ENCODE measurements around the gene PDPK1. TPM values are rescaled to one million over a fixed set of nuclear protein-coding genes. Genes with fewer than 3 reads are reported as not detected.
A peak's percentile ranks its signal among the peaks of the same experiment; 100 is the strongest.
"Not testable (repeated sequence)": the region's sequence is repeated elsewhere in the genome, so short reads cannot be mapped to it uniquely, and the experiment has no call there.

Gene PDPK1
- total RNA-seq, 1 experiment from 2014 or later: 69.8 TPM

GRCh38 chr16:2632291-2632690 is 94.5 kb downstream of the PDPK1 start:
- POLR2A ChIA-PET; H3K4me1 Mint-ChIP-seq (ENCODE audit: low read depth, unreplicated experiment); H3K27me3 ChIP-seq (replicated peaks; ENCODE audit: control insufficient read depth, insufficient read depth, low read length); H3K4me1 ChIP-seq; H3K27ac Mint-ChIP-seq (ENCODE audit: unreplicated experiment); DNase-seq; intact Hi-C loops (cut with micrococcal nuclease; ENCODE audit: unreplicated experiment); BruUV-seq (replicated peaks); CTCF ChIA-PET; H3K4me3 Mint-ChIP-seq (ENCODE audit: unreplicated experiment); H3K4me3 ChIP-seq (ENCODE audit: low read depth, low read length); H3K9me3 Mint-ChIP-seq (ENCODE audit: unreplicated experiment); H3K36me3 Mint-ChIP-seq (ENCODE audit: insufficient read depth, unreplicated experiment); H3K36me3 ChIP-seq (ENCODE audit: control insufficient read depth, insufficient read depth, low read length); H3K27me3 Mint-ChIP-seq (ENCODE audit: insufficient read depth, unreplicated experiment); H3K9me3 ChIP-seq: not testable (repeated sequence)

GRCh38 chr16:2639071-2639721 is 101.4 kb downstream of the PDPK1 start:
- H3K27me3 Mint-ChIP-seq (ENCODE audit: insufficient read depth, unreplicated experiment); H3K27ac Mint-ChIP-seq (ENCODE audit: unreplicated experiment); intact Hi-C loops (cut with micrococcal nuclease; ENCODE audit: unreplicated experiment); H3K36me3 Mint-ChIP-seq (ENCODE audit: insufficient read depth, unreplicated experiment); H3K9me3 Mint-ChIP-seq (ENCODE audit: unreplicated experiment); CTCF ChIA-PET; H3K4me3 ChIP-seq (ENCODE audit: low read depth, low read length); H3K4me1 ChIP-seq; POLR2A ChIA-PET; H3K9me3 ChIP-seq; H3K4me3 Mint-ChIP-seq (ENCODE audit: unreplicated experiment); H3K27me3 ChIP-seq (replicated peaks; ENCODE audit: control insufficient read depth, insufficient read depth, low read length); BruUV-seq (replicated peaks); H3K4me1 Mint-ChIP-seq (ENCODE audit: low read depth, unreplicated experiment); H3K36me3 ChIP-seq (ENCODE audit: control insufficient read depth, insufficient read depth, low read length): not testable (repeated sequence)
- TF ChIP-seq CTCF (IDR thresholded peaks at IDR 0.05; ENCODE audit: insufficient read depth in 1 of 2, low read depth in 1 of 2, low read length in 1 of 2, severe bottlenecking in 1 of 2, unreplicated experiment in 1 of 2): peak; percentile 16 to 30
- DNase-seq: peak; percentile 71 to 75

GRCh38 chr16:2639722-2640072 is 101.9 kb downstream of the PDPK1 start:
- H3K4me3 Mint-ChIP-seq (ENCODE audit: unreplicated experiment); H3K4me3 ChIP-seq (ENCODE audit: low read depth, low read length); DNase-seq; CTCF ChIA-PET; intact Hi-C loops (cut with micrococcal nuclease; ENCODE audit: unreplicated experiment); H3K9me3 ChIP-seq; H3K4me1 Mint-ChIP-seq (ENCODE audit: low read depth, unreplicated experiment); H3K27me3 Mint-ChIP-seq (ENCODE audit: insufficient read depth, unreplicated experiment); H3K9me3 Mint-ChIP-seq (ENCODE audit: unreplicated experiment); H3K4me1 ChIP-seq; H3K27me3 ChIP-seq (replicated peaks; ENCODE audit: control insufficient read depth, insufficient read depth, low read length); H3K36me3 ChIP-seq (ENCODE audit: control insufficient read depth, insufficient read depth, low read length); H3K36me3 Mint-ChIP-seq (ENCODE audit: insufficient read depth, unreplicated experiment); POLR2A ChIA-PET; H3K27ac Mint-ChIP-seq (ENCODE audit: unreplicated experiment): not testable (repeated sequence)
- TSS peak; percentile 40 for BruUV-seq (replicated peaks)

- H3K27me3 ChIP-seq (replicated peaks; ENCODE audit: control insufficient read depth, insufficient read depth, low read length); POLR2A ChIA-PET; H3K4me1 ChIP-seq; H3K9me3 ChIP-seq; BruUV-seq (replicated peaks); intact Hi-C loops (cut with micrococcal nuclease; ENCODE audit: unreplicated experiment); H3K9me3 Mint-ChIP-seq (ENCODE audit: unreplicated experiment); H3K36me3 ChIP-seq (ENCODE audit: control insufficient read depth, insufficient read depth, low read length); H3K27ac Mint-ChIP-seq (ENCODE audit: unreplicated experiment); H3K4me3 ChIP-seq (ENCODE audit: low read depth, low read length); DNase-seq; H3K4me1 Mint-ChIP-seq (ENCODE audit: low read depth, unreplicated experiment); H3K36me3 Mint-ChIP-seq (ENCODE audit: insufficient read depth, unreplicated experiment); CTCF ChIA-PET; H3K27me3 Mint-ChIP-seq (ENCODE audit: insufficient read depth, unreplicated experiment); H3K4me3 Mint-ChIP-seq (ENCODE audit: unreplicated experiment): not testable (repeated sequence)
Measured at GRCh38 chr16:2642561-2642960, 104.7 kb downstream of the PDPK1 start.

- DNase-seq; H3K9me3 ChIP-seq; H3K4me1 ChIP-seq; H3K9me3 Mint-ChIP-seq (ENCODE audit: unreplicated experiment); H3K36me3 Mint-ChIP-seq (ENCODE audit: insufficient read depth, unreplicated experiment); H3K36me3 ChIP-seq (ENCODE audit: control insufficient read depth, insufficient read depth, low read length); BruUV-seq (replicated peaks); H3K27me3 ChIP-seq (replicated peaks; ENCODE audit: control insufficient read depth, insufficient read depth, low read length); H3K27ac Mint-ChIP-seq (ENCODE audit: unreplicated experiment); H3K4me3 Mint-ChIP-seq (ENCODE audit: unreplicated experiment); H3K4me1 Mint-ChIP-seq (ENCODE audit: low read depth, unreplicated experiment); CTCF ChIA-PET; H3K4me3 ChIP-seq (ENCODE audit: low read depth, low read length); intact Hi-C loops (cut with micrococcal nuclease; ENCODE audit: unreplicated experiment); POLR2A ChIA-PET; H3K27me3 Mint-ChIP-seq (ENCODE audit: insufficient read depth, unreplicated experiment): not testable (repeated sequence)
Measured at GRCh38 chr16:2644754-2645453, 107.1 kb downstream of the PDPK1 start.

GRCh38 chr16:2651268-2651871 is 113.5 kb downstream of the PDPK1 start:
- H3K9me3 Mint-ChIP-seq (ENCODE audit: unreplicated experiment); H3K36me3 Mint-ChIP-seq (ENCODE audit: insufficient read depth, unreplicated experiment); DNase-seq; BruUV-seq (replicated peaks); H3K4me1 ChIP-seq; H3K4me3 Mint-ChIP-seq (ENCODE audit: unreplicated experiment); H3K4me1 Mint-ChIP-seq (ENCODE audit: low read depth, unreplicated experiment); intact Hi-C loops (cut with micrococcal nuclease; ENCODE audit: unreplicated experiment); H3K27ac Mint-ChIP-seq (ENCODE audit: unreplicated experiment); H3K27me3 ChIP-seq (replicated peaks; ENCODE audit: control insufficient read depth, insufficient read depth, low read length); H3K36me3 ChIP-seq (ENCODE audit: control insufficient read depth, insufficient read depth, low read length); H3K4me3 ChIP-seq (ENCODE audit: low read depth, low read length); H3K27me3 Mint-ChIP-seq (ENCODE audit: insufficient read depth, unreplicated experiment); CTCF ChIA-PET; H3K9me3 ChIP-seq; POLR2A ChIA-PET: not testable (repeated sequence)

Measured in Caco-2 (cell line).